Adrenal gland (tissue), 12 donors: Measurements from ENCODE around the gene MSRB1. TPM values are rescaled to one million over a fixed set of nuclear protein-coding genes. Genes with fewer than 3 reads are reported as not detected.
A peak's percentile ranks its signal among the peaks of the same experiment; 100 is the strongest.

Experiments used
- DNase-seq, 7 donors: peaks; one replicate each; pipeline ENCODE4 v3.0.0-alpha.2; 2019 to 2020
- H3K27ac ChIP-seq, 5 donors: fragments of 200-600 bp; sonication (generic) in 4 of 5; 1 replicate in 3 of 5; 2 replicates in 2 of 5; pipeline versions ENCODE4 v1.5.1 to v1.8.0; 2016 to 2020; ENCODE audit warnings: mild to moderate bottlenecking in 1 of 5
- H3K27me3 ChIP-seq: fragments of 200-600 bp; 2 replicates; pipeline ENCODE4 v1.8.0; 2021
- H3K36me3 ChIP-seq, 2 donors: fragments of 200-600 bp; replicated peaks in 1 of 2; 1 replicate in 1 of 2; 2 replicates in 1 of 2; pipeline versions ENCODE4 v1.5.1 to v1.8.0; 2018 to 2022
- H3K4me1 ChIP-seq, 2 donors: fragments of 200-600 bp; replicated peaks in 1 of 2; 1 replicate in 1 of 2; 2 replicates in 1 of 2; pipeline versions ENCODE4 v1.5.1 to v1.8.0; 2018 to 2021
- H3K4me3 ChIP-seq, 4 donors: fragments of 200-600 bp; sonication (generic) in 3 of 4; one replicate each; pipeline ENCODE4 v1.5.1; 2016 to 2018
- H3K9me3 ChIP-seq, 3 donors: fragments of 200-600 bp; sonication (generic) in 1 of 3; replicated peaks in 1 of 3; 1 replicate in 2 of 3; 2 replicates in 1 of 3; pipeline versions ENCODE4 v1.5.1 to v1.8.0; 2016 to 2021
- CTCF ChIP-seq, 6 experiments: fragments of 450-650 bp in 4 of 6; fragments of 200-600 bp in 2 of 6; sonication (generic) in 1 of 6; IDR thresholded peaks; 1 replicate in 5 of 6; 2 replicates in 1 of 6; pipeline versions ENCODE4 v1.5.1 to v1.8.0; 2016 to 2021; ENCODE audit warnings: antibody characterized with exemption in 6 of 6, mild to moderate bottlenecking in 2 of 6, moderate library complexity in 1 of 6
- POLR2A ChIP-seq, 2 donors: fragments of 450-650 bp; IDR thresholded peaks; one replicate each; pipeline ENCODE4 v1.6.1; 2017; ENCODE audit warnings: antibody characterized with exemption in 2 of 2, mild to moderate bottlenecking in 2 of 2, moderate library complexity in 1 of 2
- WGBS, 4 donors: extraction: QIAGEN DNeasy Blood & Tissue Kit in 2 of 4; methylation state at CpG; one replicate each; pipeline versions ENCODE4 v1.1.5 to v1.1.7; 2013 to 2017; 5-methylcytosine and 5-hydroxymethylcytosine counted together
- intact Hi-C, 2 donors: fragments of 100-400 bp; cut with DNase I; formaldehyde crosslinking; loops; one replicate each; pipeline versions ENCODE4 v1.14.1 to v1.15.0; 2022 to 2023
- polyA plus RNA-seq, 3 donors: library from polyadenylated mRNA; stranded (reverse); fragments of 200-250 nt in 2 of 3; fragments of 350-450 nt in 1 of 3; fragmentation: Illumina TruSeq in 1 of 3; extraction: RNeasy Lipid Tissue Mini Kit (QIAGEN cat#74804) in 1 of 3; gene quantifications; one replicate each; pipeline ENCODE4 v1.2.3, GENCODE V29; 2013 to 2014
- total RNA-seq, 9 donors: library from RNA; depleted of rRNA in 4 of 9; stranded (reverse); fragments of >200 nt in 4 of 9; fragments of 120-200 nt in 1 of 9; fragmentation: NEBNext Ultra II Directional in 1 of 9; extraction: Animal tissue kit (Norgen Biotek cat#: 25700) in 1 of 9; gene quantifications; one replicate each; pipeline versions ENCODE4 v1.1.0 to v1.2.4, GENCODE V29; 2013 to 2023
- donor health status: healthy with polysubstance abuse.
- donor health status: Bipolar disorder and iron deficiency.
- donor health status: DM: yes; HTN: yes; CAD: no.
- donor health status: DM: no; HTN: no; CAD: no.
- donor health status: DM: no; HTN: no; CAD: no.
- donor health status: DM: yes; HTN: yes; CAD: no.

The MSRB1 gene
- total and polyA plus RNA-seq, 12 donors = 8.1 to 38.9 (median 16.1) TPM

- H3K27me3 ChIP-seq = peaks cover 22% of the 10 kb centered on the region
- no peak overlapping the region for H3K4me3 ChIP-seq
- TF ChIP-seq CTCF (IDR thresholded peaks at IDR 0.05) (no peak), POLR2A (IDR thresholded peaks at IDR 0.05) (no peak)
- H3K9me3 ChIP-seq = no peaks in the 10 kb centered on the region
- WGBS, 4 donors = 10 to 16% (median 14%) methylated on average over 4 to 18 of the region's 18 CpGs
- peak overlapping the region in 1 of 5 donors; percentile 50 for H3K27ac ChIP-seq
- intact Hi-C loops = no loop called here
- DNase-seq = peak in 1 of 7 donors; percentile 69
- H3K36me3 ChIP-seq = peaks cover 0 to 9% of the 10 kb centered on the region in 2 donors
- H3K4me1 ChIP-seq = peaks cover 4 to 21% of the 10 kb centered on the region in 2 donors
These were observed 48.1 kb upstream of the MSRB1 start for GRCh38 chr16:1991135-1991551.

GRCh38 chr16:1990351-1991134 is 47.5 kb upstream of the MSRB1 start:
- H3K36me3 ChIP-seq = peaks cover 0 to 15% of the 10 kb centered on the region in 2 donors
- no peak overlapping the region for H3K4me3 ChIP-seq
- peak overlapping the region in 1 of 5 donors; percentile 52 for H3K27ac ChIP-seq
- whole genome bisulfite sequencing, 4 donors = 2 to 5% (median 3%) methylated on average over 10 to 50 of the region's 50 CpGs
- H3K9me3 ChIP-seq = no peaks in the 10 kb centered on the region
- TF ChIP-seq POLR2A (IDR thresholded peaks at IDR 0.05) = no peak
- no peak for TF ChIP-seq CTCF (IDR thresholded peaks at IDR 0.05)
- peaks cover 4 to 21% of the 10 kb centered on the region in 2 donors for H3K4me1 ChIP-seq
- peak in 1 of 7 donors; percentile 38 for DNase-seq
- peaks cover 22% of the 10 kb centered on the region for H3K27me3 ChIP-seq
- intact Hi-C loops = no loop called here

GRCh38 chr16:1990101-1990350 is 47.0 kb upstream of the MSRB1 start:
- H3K27me3 ChIP-seq = peaks cover 22% of the 10 kb centered on the region
- H3K4me1 ChIP-seq = peaks cover 4 to 25% of the 10 kb centered on the region in 2 donors
- WGBS, 4 donors = 0 to 1% methylated on average over 12 to 25 of the region's 25 CpGs; no CpG with 5 or more reads in 2 of the 4 donors

More at GRCh38 chr16:1990101-1990350, 47.0 kb upstream of the MSRB1 start:
- no peak overlapping the region for H3K27ac ChIP-seq
- H3K36me3 ChIP-seq = peaks cover 0 to 19% of the 10 kb centered on the region in 2 donors
- no peak for TF ChIP-seq POLR2A (IDR thresholded peaks at IDR 0.05)
- TF ChIP-seq CTCF (IDR thresholded peaks at IDR 0.05) = no peak
- no peak overlapping the region for H3K4me3 ChIP-seq
- H3K9me3 ChIP-seq = no peaks in the 10 kb centered on the region
- DNase-seq = no peak
- intact Hi-C loops = no loop called here
